ENCODE data around the gene GPATCH4.
A peak's percentile ranks its signal among the peaks of the same experiment; 100 is the strongest.
"Not testable (repeated sequence)": the region's sequence is repeated elsewhere in the genome, so short reads cannot be mapped to it uniquely, and the experiment has no call there.

GPATCH4 gene

GRCh38 chr1:156560585-156561163 lies 40.6 kb downstream of the GPATCH4 start:
- no peak for TF ChIP-seq ZFX (IDR thresholded peaks at IDR 0.05; ENCODE audit: borderline replicate concordance)
- no peak for TF ChIP-seq CTCF (IDR thresholded peaks at IDR 0.05)
- peak overlapping the region; percentile 43 for H3K27ac ChIP-seq

- H3K27ac ChIP-seq = peak overlapping the region; percentile 43
- TF ChIP-seq ZFX (IDR thresholded peaks at IDR 0.05; ENCODE audit: borderline replicate concordance) (no peak), CTCF (IDR thresholded peaks at IDR 0.05) (no peak)
Measured at GRCh38 chr1:156559797-156560385, 41.4 kb downstream of the GPATCH4 start.

- TF ChIP-seq ZFX (IDR thresholded peaks at IDR 0.05; ENCODE audit: borderline replicate concordance) = no peak
- TF ChIP-seq CTCF (IDR thresholded peaks at IDR 0.05) = no peak
- H3K27ac ChIP-seq = peak overlapping the region; percentile 43
Measured at GRCh38 chr1:156559086-156559796, 42.0 kb downstream of the GPATCH4 start.

- H3K27ac ChIP-seq = no peak overlapping the region; the same call in 1 of the 2 replicates
- no peak for TF ChIP-seq ZFX (IDR thresholded peaks at IDR 0.05; ENCODE audit: borderline replicate concordance)
Measured at GRCh38 chr1:156556354-156556753, 44.9 kb downstream of the GPATCH4 start.

- no peak overlapping the region; the same call in 1 of the 2 replicates for H3K27ac ChIP-seq
- TF ChIP-seq ZFX (IDR thresholded peaks at IDR 0.05; ENCODE audit: borderline replicate concordance) (no peak), CTCF (IDR thresholded peaks at IDR 0.05) (no peak)
Measured at GRCh38 chr1:156555715-156556114, 45.6 kb downstream of the GPATCH4 start.

GRCh38 chr1:156554971-156555370 lies 46.3 kb downstream of the GPATCH4 start:
- no peak for TF ChIP-seq CTCF (IDR thresholded peaks at IDR 0.05)
- TF ChIP-seq ZFX (IDR thresholded peaks at IDR 0.05; ENCODE audit: borderline replicate concordance) = no peak
- no peak overlapping the region for H3K27ac ChIP-seq

- H3K27ac ChIP-seq = no peak overlapping the region
Measured at GRCh38 chr1:156553860-156554485, 47.3 kb downstream of the GPATCH4 start.

GRCh38 chr1:156552937-156553336 lies 48.3 kb downstream of the GPATCH4 start:
- H3K27ac ChIP-seq = not testable (repeated sequence)

More at GRCh38 chr1:156553860-156554485, 47.3 kb downstream of the GPATCH4 start:
- no peak for TF ChIP-seq ZFX (IDR thresholded peaks at IDR 0.05; ENCODE audit: borderline replicate concordance)
- TF ChIP-seq CTCF (IDR thresholded peaks at IDR 0.05) = no peak

Data from 22Rv1 (cell line).